Tibial artery (tissue), 4 donors: ENCODE measurements around the gene COLEC12.

ENCODE experiments used
- DNase-seq, 2 donors: peaks; one replicate each; pipeline ENCODE4 v3.0.0-alpha.2; 2019
- H3K27ac ChIP-seq, 2 donors: fragments of 200-600 bp; sonication (generic) in 1 of 2; 1 replicate in 1 of 2; 2 replicates in 1 of 2; pipeline ENCODE4 v1.5.1; 2018 to 2019; ENCODE audit warnings: mild to moderate bottlenecking in 1 of 2
- H3K27me3 ChIP-seq, 2 donors: fragments of 200-600 bp; sonication (generic) in 1 of 2; one replicate each; pipeline versions ENCODE4 v1.5.1 to v1.6.0; 2016 to 2019
- H3K36me3 ChIP-seq, 3 donors: fragments of 200-600 bp; sonication (generic) in 2 of 3; one replicate each; pipeline ENCODE4 v1.5.1; 2016 to 2019; ENCODE audit warnings: mild to moderate bottlenecking in 2 of 3
- H3K4me1 ChIP-seq, 4 donors: fragments of 200-600 bp; sonication (generic) in 2 of 4; 1 replicate in 3 of 4; 2 replicates in 1 of 4; pipeline ENCODE4 v1.5.1; 2016 to 2019
- H3K4me3 ChIP-seq, 2 donors: fragments of 200-600 bp; sonication (generic) in 1 of 2; 1 replicate in 1 of 2; 2 replicates in 1 of 2; pipeline ENCODE4 v1.5.1; 2018 to 2019; ENCODE audit warnings: mild to moderate bottlenecking in 2 of 2
- H3K9me3 ChIP-seq, 3 donors: fragments of 200-600 bp; sonication (generic) in 1 of 3; one replicate each; pipeline ENCODE4 v1.5.1; 2016 to 2019
- CTCF ChIP-seq, 2 experiments: fragments of 200-600 bp in 1 of 2; fragments of 450-650 bp in 1 of 2; IDR thresholded peaks; one replicate each; pipeline ENCODE4 v1.5.1; 2017 to 2019; ENCODE audit warnings: antibody characterized with exemption in 2 of 2, mild to moderate bottlenecking in 1 of 2, moderate library complexity in 1 of 2
- intact Hi-C: fragments of 100-400 bp; cut with DNase I; formaldehyde crosslinking; loops from one replicate; pipeline ENCODE4 v1.15.0; 2023; ENCODE audit warnings: low total_unique reads

COLEC12 gene

DNA sequence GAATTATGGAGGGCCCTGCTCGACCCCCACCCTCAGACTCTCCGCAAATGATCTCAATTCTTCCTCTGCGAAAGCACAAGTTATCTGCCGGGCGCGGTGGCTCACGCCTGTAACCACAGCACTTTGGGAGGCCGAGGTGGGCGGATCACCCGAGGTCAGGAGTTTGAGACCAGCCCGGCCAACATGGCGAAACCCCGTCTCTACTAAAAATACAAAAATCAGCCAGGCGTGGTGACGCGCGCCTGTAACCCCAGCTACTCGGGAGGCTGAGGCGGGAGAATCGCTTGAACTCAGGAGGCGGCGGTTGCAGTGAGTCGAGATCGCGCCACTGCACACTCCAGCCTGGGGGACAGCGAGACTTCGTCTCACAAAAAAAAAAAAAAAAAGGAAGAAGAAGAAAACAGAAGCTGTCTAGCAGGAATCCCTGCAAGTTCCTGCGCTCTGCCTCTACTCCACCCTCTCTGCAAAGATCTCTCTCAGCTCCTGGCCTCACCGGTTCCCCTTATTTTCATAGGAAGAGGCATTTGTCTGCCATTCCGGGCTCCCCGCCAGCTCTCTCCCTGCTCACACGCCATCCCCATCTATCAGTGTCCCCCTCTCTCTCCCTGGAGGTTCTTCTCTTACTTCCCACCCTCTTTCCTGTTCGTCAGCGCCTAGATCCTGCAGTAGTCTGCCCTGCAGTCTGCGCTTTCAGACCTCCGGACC lies 13.5 kb upstream of the COLEC12 start:
- H3K4me1 ChIP-seq, result peaks cover 0 to 8% (median 6%) of the 10 kb centered on the region in 4 donors
- DNase-seq, result peak in 1 of 2 donors; percentile 48
- no peak for TF ChIP-seq CTCF (IDR thresholded peaks at IDR 0.05)
- no peak overlapping the region for H3K4me3 ChIP-seq
- no peaks in the 10 kb centered on the region for H3K27me3 ChIP-seq
- H3K9me3 ChIP-seq, result no peaks in the 10 kb centered on the region
- no peaks in the 10 kb centered on the region for H3K36me3 ChIP-seq
- no peak overlapping the region for H3K27ac ChIP-seq
- intact Hi-C loops, result no loop called here

DNA sequence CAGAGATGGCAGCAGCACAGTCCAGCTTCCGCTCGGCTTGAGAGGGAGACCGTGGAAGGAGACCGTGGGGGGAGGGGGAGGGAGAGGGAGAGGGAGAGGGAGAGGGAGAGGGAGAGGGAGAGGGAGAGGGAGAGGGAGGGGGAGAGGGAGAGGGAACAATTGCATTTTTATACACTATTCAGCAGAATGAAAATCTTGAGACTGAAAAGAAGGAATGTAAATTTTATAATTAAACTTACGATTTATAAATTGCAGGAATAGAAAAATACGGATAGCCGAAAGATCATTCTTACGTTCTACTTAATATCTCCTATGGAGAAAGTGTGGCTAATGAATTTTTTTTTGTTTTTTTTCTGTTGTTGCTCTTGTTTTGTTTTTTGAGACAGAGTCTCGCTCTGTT lies 12.5 kb upstream of the COLEC12 start:
- H3K36me3 ChIP-seq, result no peaks in the 10 kb centered on the region
- no peaks in the 10 kb centered on the region for H3K27me3 ChIP-seq
- no peaks in the 10 kb centered on the region for H3K9me3 ChIP-seq
- H3K4me3 ChIP-seq, result no peak overlapping the region
- no peak for TF ChIP-seq CTCF (IDR thresholded peaks at IDR 0.05)
- intact Hi-C loops, result no loop called here
- H3K27ac ChIP-seq, result no peak overlapping the region
- no peak for DNase-seq
- H3K4me1 ChIP-seq, result no peaks in the 10 kb centered on the region

- no peak for TF ChIP-seq CTCF (IDR thresholded peaks at IDR 0.05)
- Histone ChIP-seq H3K27ac (no peak overlapping the region), H3K4me3 (no peak overlapping the region), H3K27me3 (no peaks in the 10 kb centered on the region), H3K36me3 (no peaks in the 10 kb centered on the region), H3K9me3 (no peaks in the 10 kb centered on the region), H3K4me1 (no peaks in the 10 kb centered on the region)
- intact Hi-C loops, result no loop called here
- no peak for DNase-seq
Observed at GRCh38 chr18:508835-509234, 8.3 kb upstream of the COLEC12 start.

DNA sequence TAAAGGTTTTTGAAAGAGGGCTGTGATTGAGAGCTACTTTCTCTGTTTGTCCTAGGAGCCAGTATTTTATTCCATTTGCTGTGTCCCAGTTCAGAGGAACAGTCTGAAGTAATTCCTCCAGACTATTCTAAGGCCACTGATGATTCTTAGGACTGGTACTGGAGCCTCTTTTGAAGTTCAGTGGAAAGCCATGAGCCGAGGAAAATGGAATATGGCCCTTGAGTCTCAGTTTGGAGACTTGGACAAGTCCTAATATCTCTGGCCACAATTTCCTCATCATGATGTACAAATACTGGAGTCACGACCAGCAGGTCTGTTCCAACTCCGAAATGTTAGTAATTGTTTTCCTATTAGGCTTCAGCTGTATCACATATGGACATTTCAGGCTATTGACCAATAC lies 7.1 kb upstream of the COLEC12 start:
- DNase-seq, result no peak
- intact Hi-C loops, result no loop called here
- no peak overlapping the region for H3K27ac ChIP-seq

GRCh38 chr18:506801-507200 lies 6.3 kb upstream of the COLEC12 start:
- no peaks in the 10 kb centered on the region for H3K36me3 ChIP-seq
- H3K4me3 ChIP-seq, result no peak overlapping the region
- H3K27ac ChIP-seq, result no peak overlapping the region
- no peaks in the 10 kb centered on the region for H3K9me3 ChIP-seq
- no peak for TF ChIP-seq CTCF (IDR thresholded peaks at IDR 0.05)
- DNase-seq, result no peak
- H3K27me3 ChIP-seq, result no peaks in the 10 kb centered on the region
- intact Hi-C loops, result no loop called here
- H3K4me1 ChIP-seq, result no peaks in the 10 kb centered on the region

More for the DNA sequence above, 7.1 kb upstream of the COLEC12 start:
- TF ChIP-seq CTCF (IDR thresholded peaks at IDR 0.05), result no peak
- no peaks in the 10 kb centered on the region for H3K27me3 ChIP-seq
- no peaks in the 10 kb centered on the region for H3K36me3 ChIP-seq
- H3K4me1 ChIP-seq, result no peaks in the 10 kb centered on the region
- no peaks in the 10 kb centered on the region for H3K9me3 ChIP-seq
- H3K4me3 ChIP-seq, result no peak overlapping the region

DNA sequence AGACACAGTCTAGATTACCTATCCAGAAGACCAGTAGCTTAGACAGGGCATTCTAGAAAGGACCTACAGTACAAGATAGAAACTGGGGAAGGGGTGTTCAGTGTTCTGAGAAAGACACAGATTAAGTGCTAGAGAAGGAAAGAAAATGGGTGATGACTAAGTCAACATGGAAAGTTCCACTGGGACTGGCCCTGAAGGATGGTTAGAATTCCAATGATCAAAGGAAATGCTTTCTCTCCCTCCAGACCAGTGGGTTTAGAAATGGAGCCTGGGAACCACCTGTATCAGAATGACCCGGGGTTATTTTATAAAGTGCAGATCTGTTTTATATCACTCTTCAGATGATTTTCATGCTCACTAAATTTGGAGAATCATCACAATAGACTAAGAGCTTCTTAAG lies 5.8 kb upstream of the COLEC12 start:
- intact Hi-C loops, result no loop called here
- Histone ChIP-seq H3K27ac (no peak overlapping the region), H3K9me3 (no peaks in the 10 kb centered on the region), H3K4me3 (no peak overlapping the region), H3K27me3 (no peaks in the 10 kb centered on the region), H3K4me1 (no peaks in the 10 kb centered on the region), H3K36me3 (no peaks in the 10 kb centered on the region)
- DNase-seq, result no peak
- TF ChIP-seq CTCF (IDR thresholded peaks at IDR 0.05), result no peak
